ENCODE results near the gene SIMC1. TPM values are rescaled to one million over a fixed set of nuclear protein-coding genes. Genes with fewer than 3 reads are reported as not detected.

SIMC1 gene
- total RNA-seq, 1 experiment from 2014 or later: 6.5 TPM

DNA sequence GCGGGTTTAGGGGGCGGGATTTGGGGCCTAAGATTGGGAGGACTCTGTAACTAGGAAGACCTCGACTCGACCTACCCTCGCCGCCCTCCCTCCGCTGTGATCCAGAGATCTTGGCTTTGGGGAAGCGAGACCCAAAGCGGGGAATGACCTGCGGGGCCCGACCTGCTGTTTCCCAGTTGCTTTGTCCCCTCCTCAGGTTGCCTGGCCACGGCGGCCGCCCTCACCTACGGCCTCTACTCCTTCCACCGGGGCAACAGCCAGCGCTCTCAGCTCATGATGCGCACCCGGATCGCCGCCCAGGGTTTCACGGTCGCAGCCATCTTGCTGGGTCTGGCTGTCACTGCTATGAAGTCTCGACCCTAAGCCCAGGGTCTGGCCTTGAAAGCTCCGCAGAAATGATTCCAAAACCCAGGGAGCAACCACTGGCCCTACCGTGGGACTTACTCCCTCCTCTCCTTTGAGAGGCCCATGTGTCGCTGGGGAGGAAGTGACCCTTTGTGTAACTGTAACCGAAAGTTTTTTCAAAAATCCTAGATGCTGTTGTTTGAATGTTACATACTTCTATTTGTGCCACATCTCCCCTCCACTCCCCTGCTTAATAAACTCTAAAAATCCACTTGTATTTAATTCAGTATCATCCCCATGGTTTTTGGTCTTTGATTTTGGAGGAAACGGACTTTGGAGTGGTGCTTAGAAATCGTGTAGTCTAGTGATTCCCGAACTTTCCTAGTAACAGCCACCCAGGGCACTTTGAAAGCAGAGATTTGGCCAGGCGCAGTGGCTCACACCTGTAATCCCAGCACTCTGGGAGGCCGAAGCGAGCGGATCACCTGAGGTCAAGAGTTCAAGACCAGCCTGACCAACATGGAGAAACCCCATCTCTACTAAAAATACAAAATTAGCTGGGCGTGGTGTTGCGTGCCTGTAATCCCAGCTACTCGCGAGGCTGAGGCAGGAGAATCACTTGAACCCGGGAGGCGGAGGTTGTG lies 151.2 kb downstream of the SIMC1 start:
- Histone ChIP-seq H4K20me1 (ENCODE audit: insufficient read depth) (peaks cover 19% of the 10 kb centered on the region), H3K4me2 (peak overlapping the region; percentile 88), H3K27ac (peak overlapping the region; percentile 61), H3K4me3 (peak overlapping the region; percentile 74), H3K79me2 (ENCODE audit: low read depth) (peaks cover 40% of the 10 kb centered on the region), H3K9me3 (ENCODE audit: insufficient read depth, low read depth) (no peaks in the 10 kb centered on the region), H3K4me1 (replicated peaks; ENCODE audit: insufficient read depth) (peaks cover 22% of the 10 kb centered on the region), H3K9me2 (ENCODE audit: insufficient read depth) (no peaks in the 10 kb centered on the region), H3F3A (ENCODE audit: insufficient read depth, low read depth) (peaks cover 31% of the 10 kb centered on the region), H3K27me3 (ENCODE audit: insufficient read depth, low read depth) (no peaks in the 10 kb centered on the region), H3K36me3 (ENCODE audit: low read depth) (peaks cover 25% of the 10 kb centered on the region), H2AFZ (peak overlapping the region; percentile 73)
- BruUV-seq (replicated peaks): TSS peak; percentile 94
- TF ChIP-seq, protein P1, sequence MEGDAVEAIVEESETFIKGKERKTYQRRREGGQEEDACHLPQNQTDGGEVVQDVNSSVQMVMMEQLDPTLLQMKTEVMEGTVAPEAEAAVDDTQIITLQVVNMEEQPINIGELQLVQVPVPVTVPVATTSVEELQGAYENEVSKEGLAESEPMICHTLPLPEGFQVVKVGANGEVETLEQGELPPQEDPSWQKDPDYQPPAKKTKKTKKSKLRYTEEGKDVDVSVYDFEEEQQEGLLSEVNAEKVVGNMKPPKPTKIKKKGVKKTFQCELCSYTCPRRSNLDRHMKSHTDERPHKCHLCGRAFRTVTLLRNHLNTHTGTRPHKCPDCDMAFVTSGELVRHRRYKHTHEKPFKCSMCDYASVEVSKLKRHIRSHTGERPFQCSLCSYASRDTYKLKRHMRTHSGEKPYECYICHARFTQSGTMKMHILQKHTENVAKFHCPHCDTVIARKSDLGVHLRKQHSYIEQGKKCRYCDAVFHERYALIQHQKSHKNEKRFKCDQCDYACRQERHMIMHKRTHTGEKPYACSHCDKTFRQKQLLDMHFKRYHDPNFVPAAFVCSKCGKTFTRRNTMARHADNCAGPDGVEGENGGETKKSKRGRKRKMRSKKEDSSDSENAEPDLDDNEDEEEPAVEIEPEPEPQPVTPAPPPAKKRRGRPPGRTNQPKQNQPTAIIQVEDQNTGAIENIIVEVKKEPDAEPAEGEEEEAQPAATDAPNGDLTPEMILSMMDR (conservative IDR thresholded peaks at IDR 0.05): no peak
- no peak for TF ChIP-seq EZH2 (IDR thresholded peaks at IDR 0.05; ENCODE audit: low read depth)
- POLR2A ChIA-PET (ENCODE audit: unreplicated experiment): interaction anchor here (0.6 to 0.7 kb wide), 2 partner anchors 146 to 872 kb away, joined by 3 to 4 read pairs; no protein-coding TSS in a partner anchor
- CTCF ChIA-PET: no interaction called here
- intact Hi-C loops (cut with micrococcal nuclease; ENCODE audit: unreplicated experiment): loop anchor here (1.0 to 10.0 kb wide), 3 partner anchors 21 to 435 kb away; partner anchors contain the start of gene TSPAN17
- DNase-seq: no peak

DNA sequence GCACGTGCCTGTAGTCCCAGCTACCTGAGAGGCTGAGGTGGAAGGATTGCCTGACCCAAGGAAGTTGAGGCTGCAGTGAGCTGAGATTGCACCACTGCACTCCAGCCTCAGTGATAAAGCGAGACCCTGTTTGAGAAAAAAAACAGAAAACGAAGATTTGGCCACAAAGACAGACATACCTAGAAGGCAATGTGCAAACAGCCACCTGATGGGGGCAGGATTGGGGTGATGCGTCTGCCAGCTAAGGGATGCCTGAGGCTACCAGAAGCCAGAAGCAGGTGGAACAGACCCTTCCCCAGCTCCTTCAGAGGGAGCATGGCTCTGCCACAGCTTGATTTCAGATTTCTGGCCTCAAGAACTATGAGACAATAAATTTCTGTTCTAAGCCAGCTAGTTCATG lies 153.3 kb downstream of the SIMC1 start:
- Histone ChIP-seq H3K79me2 (ENCODE audit: low read depth) (peaks cover 28% of the 10 kb centered on the region), H3F3A (ENCODE audit: insufficient read depth, low read depth) (peaks cover 25% of the 10 kb centered on the region), H3K36me3 (ENCODE audit: low read depth) (0 out of 2 replicates have a peak, but pooled peaks cover 9% of the 10 kb centered on the region), H3K4me2 (no peak overlapping the region), H3K4me3 (no peak overlapping the region), H3K27me3 (ENCODE audit: insufficient read depth, low read depth) (no peaks in the 10 kb centered on the region), H4K20me1 (ENCODE audit: insufficient read depth) (peaks cover 7% of the 10 kb centered on the region), H3K27ac (no peak overlapping the region), H3K9me2 (ENCODE audit: insufficient read depth) (no peaks in the 10 kb centered on the region), H3K4me1 (replicated peaks; ENCODE audit: insufficient read depth) (peaks cover 17% of the 10 kb centered on the region), H2AFZ (no peak overlapping the region), H3K9me3 (ENCODE audit: insufficient read depth, low read depth) (no peaks in the 10 kb centered on the region)
- ChIA-PET POLR2A (ENCODE audit: unreplicated experiment) (interaction anchor here (0.6 kb wide), 1 partner anchor 30 kb away, joined by 8 read pairs; no protein-coding TSS in a partner anchor), CTCF (no interaction called here)
- BruUV-seq (replicated peaks): no TSS peak
- TF ChIP-seq EZH2 (IDR thresholded peaks at IDR 0.05; ENCODE audit: low read depth): no peak
- TF ChIP-seq, protein P1 (conservative IDR thresholded peaks at IDR 0.05): no peak
- intact Hi-C loops (cut with micrococcal nuclease; ENCODE audit: unreplicated experiment): no loop called here
- peak in 1 of 2 experiments; percentile 31 for DNase-seq

DNA sequence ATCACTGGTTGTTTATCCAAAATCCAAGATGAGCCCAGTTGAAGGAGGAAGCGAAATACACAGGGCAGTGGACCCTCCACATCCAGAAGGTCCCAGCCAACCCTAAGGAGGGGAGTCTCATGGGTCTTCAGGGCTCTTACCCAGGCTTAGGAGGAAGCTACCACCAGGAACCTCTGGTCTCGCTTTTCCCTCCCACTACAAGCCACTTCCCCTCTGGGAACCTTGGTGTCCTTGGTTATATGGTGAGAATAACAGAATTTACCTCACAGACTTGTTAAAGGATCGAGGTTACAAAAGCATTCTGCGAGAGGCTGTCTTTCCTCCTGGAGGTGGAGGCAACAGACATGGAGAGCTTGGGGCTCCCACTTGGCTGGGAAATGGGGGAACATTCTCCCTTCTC lies 153.8 kb downstream of the SIMC1 start:
- peaks cover 12% of the 10 kb centered on the region for H3K4me1 ChIP-seq (replicated peaks; ENCODE audit: insufficient read depth)
- H3K79me2 ChIP-seq (ENCODE audit: low read depth): peaks cover 23% of the 10 kb centered on the region
- H2AFZ ChIP-seq: no peak overlapping the region
- H3K4me2 ChIP-seq: no peak overlapping the region
- DNase-seq: no peak
- peaks cover 2% of the 10 kb centered on the region for H4K20me1 ChIP-seq (ENCODE audit: insufficient read depth)
- CTCF ChIA-PET: interaction anchor here (0.5 kb wide), 1 partner anchor 884 kb away, joined by 3 read pairs; no protein-coding TSS in a partner anchor
- POLR2A ChIA-PET (ENCODE audit: unreplicated experiment): no interaction called here
- no TSS peak for BruUV-seq (replicated peaks)
- H3F3A ChIP-seq (ENCODE audit: insufficient read depth, low read depth): peaks cover 25% of the 10 kb centered on the region
- TF ChIP-seq, protein P1 (conservative IDR thresholded peaks at IDR 0.05): no peak
- no peak for TF ChIP-seq EZH2 (IDR thresholded peaks at IDR 0.05; ENCODE audit: low read depth)
- no peaks in the 10 kb centered on the region for H3K9me2 ChIP-seq (ENCODE audit: insufficient read depth)
- no peak overlapping the region for H3K27ac ChIP-seq
- H3K9me3 ChIP-seq (ENCODE audit: insufficient read depth, low read depth): no peaks in the 10 kb centered on the region
- no peak overlapping the region for H3K4me3 ChIP-seq
- 0 out of 2 replicates have a peak, but pooled peaks cover 3% of the 10 kb centered on the region for H3K36me3 ChIP-seq (ENCODE audit: low read depth)
- H3K27me3 ChIP-seq (ENCODE audit: insufficient read depth, low read depth): no peaks in the 10 kb centered on the region
- intact Hi-C loops (cut with micrococcal nuclease; ENCODE audit: unreplicated experiment): no loop called here

Data from PC-9 (cell line).